ENCODE data around the gene LRP1-AS. TPM values are rescaled to one million over a fixed set of nuclear protein-coding genes. Genes with fewer than 3 reads are reported as not detected.

The LRP1-AS gene
- total RNA-seq, result not detected

DNA sequence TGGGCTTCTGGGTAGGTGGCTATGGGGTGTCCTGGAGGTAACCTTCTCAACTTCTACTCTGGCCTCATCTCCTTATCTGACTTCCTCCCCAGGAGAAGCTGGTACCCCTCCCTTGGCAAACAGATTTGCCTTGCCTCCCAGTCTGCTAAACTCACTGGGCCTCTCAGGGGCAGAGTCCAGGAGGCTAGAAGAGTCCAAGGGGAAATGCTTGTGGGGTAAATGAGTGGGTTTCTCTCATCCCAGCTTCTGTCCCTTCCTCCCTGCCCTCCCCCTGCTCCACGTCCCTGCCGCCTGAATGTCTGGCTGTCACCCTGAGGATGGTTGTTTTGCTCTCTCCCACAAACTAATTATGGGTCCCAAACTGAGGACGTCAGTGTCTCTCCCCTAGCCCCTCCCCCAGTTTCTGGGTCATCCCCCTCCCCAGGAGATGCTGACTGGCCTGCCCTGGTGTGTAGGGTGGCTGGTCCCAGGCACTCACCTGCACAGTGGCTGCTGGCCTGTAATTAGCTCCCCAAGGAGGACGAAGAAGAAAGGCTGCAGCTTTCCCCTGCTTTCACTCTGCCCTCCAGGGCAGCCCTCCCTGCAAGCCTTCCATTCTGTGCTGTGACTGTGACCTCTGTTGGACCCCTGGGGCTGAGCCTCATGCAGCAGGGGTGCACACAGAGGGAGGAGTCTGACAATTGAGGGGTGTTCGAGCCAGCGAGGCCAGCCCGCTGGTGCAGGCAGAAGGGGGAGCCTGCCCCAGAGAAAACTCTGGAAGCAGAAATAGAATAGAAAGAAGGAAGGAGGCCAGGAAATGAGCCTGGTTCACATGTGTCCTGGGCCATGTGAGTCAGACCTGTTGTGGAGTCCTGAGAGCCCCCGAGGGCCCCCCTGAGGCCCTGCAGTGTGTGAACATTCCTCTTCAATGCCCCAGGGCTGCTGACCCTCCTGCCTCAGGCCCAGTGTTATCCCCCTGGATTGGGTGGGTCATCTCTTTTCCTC, at the start of gene LRP1-AS:
Gene LRP1-AS, minus strand, starts transcription at position 659 of the 984 bp plus-strand sequence.
- no peak for DNase-seq (ENCODE audit: low spot score in 2 of 2)

GRCh38 chr12:57196956-57197355, 49.5 kb upstream of the LRP1-AS start:
- WGBS, 2 donors, result 88 to 90% methylated on average over 17 to 22 of the region's 22 CpGs
- intact Hi-C loops (cut with DNase I; ENCODE audit: low total_unique reads), result no loop called here
- TF ChIP-seq, protein P1, sequence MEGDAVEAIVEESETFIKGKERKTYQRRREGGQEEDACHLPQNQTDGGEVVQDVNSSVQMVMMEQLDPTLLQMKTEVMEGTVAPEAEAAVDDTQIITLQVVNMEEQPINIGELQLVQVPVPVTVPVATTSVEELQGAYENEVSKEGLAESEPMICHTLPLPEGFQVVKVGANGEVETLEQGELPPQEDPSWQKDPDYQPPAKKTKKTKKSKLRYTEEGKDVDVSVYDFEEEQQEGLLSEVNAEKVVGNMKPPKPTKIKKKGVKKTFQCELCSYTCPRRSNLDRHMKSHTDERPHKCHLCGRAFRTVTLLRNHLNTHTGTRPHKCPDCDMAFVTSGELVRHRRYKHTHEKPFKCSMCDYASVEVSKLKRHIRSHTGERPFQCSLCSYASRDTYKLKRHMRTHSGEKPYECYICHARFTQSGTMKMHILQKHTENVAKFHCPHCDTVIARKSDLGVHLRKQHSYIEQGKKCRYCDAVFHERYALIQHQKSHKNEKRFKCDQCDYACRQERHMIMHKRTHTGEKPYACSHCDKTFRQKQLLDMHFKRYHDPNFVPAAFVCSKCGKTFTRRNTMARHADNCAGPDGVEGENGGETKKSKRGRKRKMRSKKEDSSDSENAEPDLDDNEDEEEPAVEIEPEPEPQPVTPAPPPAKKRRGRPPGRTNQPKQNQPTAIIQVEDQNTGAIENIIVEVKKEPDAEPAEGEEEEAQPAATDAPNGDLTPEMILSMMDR (IDR thresholded peaks at IDR 0.05), result no peak
- TF ChIP-seq POLR2A (IDR thresholded peaks at IDR 0.05), result no peak
- no peak overlapping the region for H3K4me3 ChIP-seq (ENCODE audit: low read depth, poor library complexity, severe bottlenecking)
- DNase-seq (ENCODE audit: low spot score in 2 of 2), result no peak

More for the DNA sequence above, at the start of gene LRP1-AS:
- WGBS, 2 donors, result 54 to 56% methylated on average over 8 of the region's 8 CpGs
- TF ChIP-seq, protein P1 (IDR thresholded peaks at IDR 0.05), result no peak
- no peak for TF ChIP-seq POLR2A (IDR thresholded peaks at IDR 0.05)
- H3K4me3 ChIP-seq (ENCODE audit: low read depth, poor library complexity, severe bottlenecking), result no peak within 1 kb of the TSS
- intact Hi-C loops (cut with DNase I; ENCODE audit: low total_unique reads), result no loop called here

DNA sequence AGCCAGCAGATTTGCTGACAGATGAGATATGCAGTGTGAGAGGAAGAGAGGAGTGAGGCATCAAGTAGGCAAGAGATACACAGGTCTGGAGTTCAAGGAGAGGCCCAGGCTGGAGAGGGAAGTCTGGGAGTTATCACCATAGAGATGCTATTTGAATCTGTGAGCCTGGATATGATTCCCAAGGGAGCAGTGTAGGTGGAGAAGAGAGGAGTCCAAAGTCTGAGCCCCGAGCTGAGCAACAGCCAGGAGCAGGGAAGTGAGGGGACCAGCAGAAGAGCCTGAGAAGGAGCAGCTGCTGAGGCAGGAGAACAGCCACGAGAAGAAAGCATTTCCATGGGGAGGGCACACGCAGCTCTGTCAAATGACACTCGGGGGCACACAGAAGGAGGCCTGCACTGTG, 49.0 kb upstream of the LRP1-AS start:
- intact Hi-C loops (cut with DNase I; ENCODE audit: low total_unique reads), result no loop called here
- 73 to 75% methylated on average over 4 of the region's 4 CpGs for WGBS, 2 donors
- H3K4me3 ChIP-seq (ENCODE audit: low read depth, poor library complexity, severe bottlenecking), result no peak overlapping the region
- TF ChIP-seq, protein P1 (IDR thresholded peaks at IDR 0.05), result no peak
- TF ChIP-seq POLR2A (IDR thresholded peaks at IDR 0.05), result no peak
- no peak for DNase-seq (ENCODE audit: low spot score in 2 of 2)

DNA sequence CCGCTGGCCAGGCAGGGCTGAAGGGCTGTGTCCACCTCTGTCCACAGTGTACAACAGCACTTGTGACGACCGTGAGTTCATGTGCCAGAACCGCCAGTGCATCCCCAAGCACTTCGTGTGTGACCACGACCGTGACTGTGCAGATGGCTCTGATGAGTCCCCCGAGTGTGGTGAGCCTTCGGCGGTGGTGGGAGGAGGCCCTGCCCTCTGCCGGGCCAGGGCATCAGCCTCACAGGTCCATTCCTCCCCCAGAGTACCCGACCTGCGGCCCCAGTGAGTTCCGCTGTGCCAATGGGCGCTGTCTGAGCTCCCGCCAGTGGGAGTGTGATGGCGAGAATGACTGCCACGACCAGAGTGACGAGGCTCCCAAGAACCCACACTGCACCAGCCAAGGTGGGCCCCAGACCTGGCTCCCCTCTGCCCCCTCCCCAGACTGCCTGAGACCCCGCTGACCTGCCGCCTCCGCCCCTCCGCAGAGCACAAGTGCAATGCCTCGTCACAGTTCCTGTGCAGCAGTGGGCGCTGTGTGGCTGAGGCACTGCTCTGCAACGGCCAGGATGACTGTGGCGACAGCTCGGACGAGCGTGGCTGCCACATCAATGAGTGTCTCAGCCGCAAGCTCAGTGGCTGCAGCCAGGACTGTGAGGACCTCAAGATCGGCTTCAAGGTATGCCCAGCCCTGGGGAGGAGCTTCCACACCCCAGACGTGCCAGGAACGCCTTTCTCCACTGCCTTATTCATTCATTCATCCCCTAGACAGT, 48.4 kb upstream of the LRP1-AS start:
- no peak for DNase-seq (ENCODE audit: low spot score in 2 of 2)
- 80 to 84% methylated on average over 33 of the region's 34 CpGs for WGBS, 2 donors
- TF ChIP-seq, protein P1 (IDR thresholded peaks at IDR 0.05), result no peak
- no peak for TF ChIP-seq POLR2A (IDR thresholded peaks at IDR 0.05)
- intact Hi-C loops (cut with DNase I; ENCODE audit: low total_unique reads), result no loop called here
- H3K4me3 ChIP-seq (ENCODE audit: low read depth, poor library complexity, severe bottlenecking), result no peak overlapping the region

- TF ChIP-seq, protein P1 (IDR thresholded peaks at IDR 0.05), result no peak
- TF ChIP-seq POLR2A (IDR thresholded peaks at IDR 0.05), result no peak
- H3K4me3 ChIP-seq (ENCODE audit: low read depth, poor library complexity, severe bottlenecking), result no peak overlapping the region
- DNase-seq (ENCODE audit: low spot score in 2 of 2), result no peak
- intact Hi-C loops (cut with DNase I; ENCODE audit: low total_unique reads), result no loop called here
- WGBS, 2 donors, result 88 to 91% methylated on average over 17 to 19 of the region's 19 CpGs
Observed at GRCh38 chr12:57195186-57195585, 47.8 kb upstream of the LRP1-AS start.

Data from lower leg skin (tissue), 4 donors.